H54 (cell line): ENCODE data around the gene MUC22.
"Not testable (repeated sequence)": the region's sequence is repeated elsewhere in the genome, so short reads cannot be mapped to it uniquely, and the experiment has no call there.

Experiments
- DNase-seq: peaks from one replicate; pipeline ENCODE4 v3.0.0; 2011; ENCODE audit warnings: low spot score, mixed read lengths; ENCODE audit not compliant: insufficient read length
- FAIRE-seq: peaks from 3 replicates; lab custom pipeline; 2011; peaks lifted over from hg19 to GRCh38; lab: Jason Lieb, UNC
- POLR2A ChIP-seq: IDR thresholded peaks from 2 replicates; pipeline ENCODE4 v1.6.1; 2011; ENCODE audit warnings: low read depth, mild to moderate bottlenecking, low read length

Gene MUC22

DNA sequence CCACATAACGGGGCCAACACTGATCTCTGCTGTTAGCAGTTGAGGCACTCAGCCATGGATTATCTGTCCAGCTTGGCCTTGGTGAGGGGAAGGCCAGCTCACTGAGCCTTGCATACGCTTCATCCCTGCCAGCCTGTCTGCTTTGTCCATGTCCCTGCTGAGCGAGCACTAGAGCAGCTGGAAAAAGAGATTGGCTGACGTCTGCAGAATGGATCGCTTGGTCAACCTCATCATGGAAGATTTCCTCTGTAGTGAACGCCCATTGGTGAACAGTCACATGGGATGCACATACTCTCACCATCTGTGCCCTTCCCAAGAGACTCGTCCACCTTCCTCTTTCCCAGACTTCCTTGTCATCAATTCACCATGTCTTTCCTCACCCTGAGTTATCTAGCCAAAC, 26.9 kb downstream of the MUC22 start:
- no peak for TF ChIP-seq POLR2A
- no peak for DNase-seq
- no peak for FAIRE-seq

DNA sequence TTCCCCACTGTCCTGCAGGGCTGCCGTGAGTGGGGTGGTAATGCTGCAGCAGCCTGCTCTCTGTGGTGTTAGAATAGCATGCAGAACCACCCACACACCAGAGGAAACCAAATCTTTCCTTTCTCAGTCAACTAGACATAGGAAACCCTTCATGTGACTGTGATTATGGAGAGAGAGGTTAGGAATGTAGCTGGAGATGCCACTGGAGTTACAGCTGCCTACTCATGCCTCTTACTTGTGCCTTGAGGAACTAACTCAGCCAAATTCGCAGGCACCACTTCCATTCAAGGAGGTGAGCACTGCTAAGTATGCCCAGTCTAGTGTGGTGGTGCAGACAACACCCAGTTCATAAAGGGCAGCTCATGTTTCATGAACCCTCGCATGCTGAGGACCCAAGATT, 27.4 kb downstream of the MUC22 start:
- FAIRE-seq (no peak), DNase-seq (no peak)
- TF ChIP-seq POLR2A = no peak

DNA sequence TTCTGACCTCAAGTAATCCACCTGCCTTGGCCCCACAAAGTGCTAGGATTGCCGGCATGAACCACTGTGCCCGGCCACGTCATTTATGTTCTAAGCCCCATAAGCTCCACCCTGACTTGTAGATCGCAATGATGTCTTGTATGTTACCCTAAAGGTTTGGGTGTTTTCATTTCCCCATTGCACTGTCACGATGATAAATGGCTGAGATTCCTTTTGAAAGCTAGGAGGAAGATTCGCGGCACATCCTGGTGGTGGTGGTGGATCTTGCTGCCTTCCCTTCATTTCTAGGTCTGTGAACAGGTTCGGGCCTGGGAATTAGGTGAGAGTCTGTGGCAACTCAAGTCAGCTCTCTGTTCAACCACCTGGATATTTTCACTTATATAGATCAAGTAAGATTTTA, 28.3 kb downstream of the MUC22 start:
- no peak for TF ChIP-seq POLR2A
- no peak for FAIRE-seq
- no peak for DNase-seq

DNA sequence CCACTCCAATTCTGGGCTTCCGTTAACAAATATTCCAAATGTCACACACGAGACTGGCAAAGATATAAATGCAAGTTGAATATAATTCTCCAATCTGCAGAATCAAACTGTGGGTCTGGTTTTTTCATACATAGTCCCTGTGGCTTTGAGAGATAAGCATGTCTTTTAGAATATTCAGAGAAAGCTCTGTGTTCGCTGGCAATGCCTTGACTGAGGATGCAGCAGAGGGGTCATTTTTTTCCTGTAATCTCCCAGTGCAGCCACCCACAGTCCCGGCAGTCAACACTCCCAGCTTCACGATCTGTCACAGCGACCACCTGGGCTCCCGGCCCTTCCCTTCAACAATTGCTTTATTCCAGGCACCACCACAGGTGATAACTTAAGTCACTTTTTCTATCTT, 30.5 kb downstream of the MUC22 start:
- no peak for TF ChIP-seq POLR2A
- FAIRE-seq (no peak), DNase-seq (no peak)

GRCh38 chr6:31041372-31041974, 31.2 kb downstream of the MUC22 start:
- DNase-seq = no peak
- no peak for TF ChIP-seq POLR2A
- no peak for FAIRE-seq

DNA sequence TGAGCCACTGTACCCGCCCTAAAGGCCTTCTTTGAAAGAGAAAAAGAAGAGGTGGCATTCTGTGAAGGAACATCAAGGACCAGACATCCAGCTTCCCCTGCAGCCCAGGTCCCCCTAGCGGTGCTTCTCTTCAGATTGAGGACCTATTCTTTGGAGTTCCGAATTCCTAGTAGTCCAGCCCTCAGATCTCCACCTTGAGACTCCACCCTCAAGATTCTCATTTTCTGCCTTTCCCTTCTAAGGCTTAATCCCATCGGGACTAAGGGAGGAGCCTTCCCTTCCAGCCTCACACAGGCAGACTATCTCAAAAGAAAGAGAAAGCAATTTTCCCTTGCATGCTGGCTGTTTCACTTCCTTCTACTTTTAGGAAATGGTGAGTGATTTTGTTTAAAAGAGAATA, 32.5 kb downstream of the MUC22 start:
- DNase-seq (no peak), FAIRE-seq (no peak)
- TF ChIP-seq POLR2A = no peak

DNA sequence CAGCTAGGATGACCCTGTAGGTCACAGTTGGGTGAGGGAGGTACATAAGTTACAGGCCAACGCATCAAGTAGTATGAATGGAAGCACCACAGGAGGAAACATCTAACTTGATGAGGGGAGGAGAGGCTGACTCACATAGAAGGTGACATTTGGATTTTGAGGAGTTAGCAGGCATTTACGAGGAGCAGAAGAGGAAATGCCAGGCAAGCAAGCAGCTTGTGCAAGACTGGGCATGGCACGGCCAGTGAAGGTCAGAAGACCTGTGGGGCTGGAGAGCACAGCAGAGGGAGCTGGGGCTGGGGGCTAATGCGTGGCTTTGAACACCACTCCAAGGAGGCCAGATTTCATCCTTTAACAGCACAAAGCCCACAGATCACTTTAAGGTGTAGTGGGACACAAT, 37.8 kb downstream of the MUC22 start:
- peak; percentile 23 for FAIRE-seq
- no peak for TF ChIP-seq POLR2A

DNA sequence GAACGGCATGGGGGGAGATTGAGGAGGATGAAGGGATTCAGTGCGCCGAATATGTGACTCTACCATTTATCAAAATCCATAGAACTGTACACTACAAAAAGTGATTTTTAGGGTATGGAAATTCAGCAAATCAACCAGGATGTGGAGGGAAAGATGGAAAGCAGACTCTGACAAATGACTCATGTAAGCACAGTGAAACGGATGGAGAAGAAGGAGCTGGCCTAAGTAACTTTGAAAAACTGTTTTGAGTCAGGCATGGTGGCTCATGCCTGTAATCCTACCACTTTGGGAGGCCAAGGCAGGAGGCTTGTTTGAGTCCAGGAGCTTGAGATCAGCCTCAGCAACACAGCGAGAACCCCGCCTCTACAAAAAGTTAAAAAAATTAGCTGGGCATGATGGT, 39.2 kb downstream of the MUC22 start:
- DNase-seq = no peak
- FAIRE-seq = peak; percentile 60
- TF ChIP-seq POLR2A = no peak

More for the DNA sequence above, 37.8 kb downstream of the MUC22 start:
- no peak for DNase-seq

DNA sequence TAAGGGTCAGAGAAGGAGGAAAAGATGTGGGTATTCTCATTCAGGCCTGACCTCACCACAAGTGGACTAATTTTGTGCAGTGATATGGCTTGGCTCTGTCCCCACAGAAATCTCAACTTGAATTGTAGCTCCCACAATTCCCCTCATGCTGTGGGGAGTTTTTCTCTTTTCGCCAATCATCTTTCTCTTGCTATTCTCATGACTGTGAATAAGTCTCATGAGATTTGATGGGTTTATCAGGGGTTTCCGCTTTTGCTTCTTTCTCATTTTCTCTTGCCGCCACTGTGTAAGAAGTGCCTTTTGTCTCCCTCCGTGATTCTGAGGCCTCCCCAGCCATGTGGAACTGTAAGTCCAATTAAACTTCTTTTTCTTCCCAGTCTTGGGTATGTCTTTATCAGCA, 42.9 kb downstream of the MUC22 start:
- not testable (repeated sequence) for DNase-seq, FAIRE-seq

- FAIRE-seq (no peak), DNase-seq (no peak)
- TF ChIP-seq POLR2A = no peak
Measured at GRCh38 chr6:31053873-31054272, 43.6 kb downstream of the MUC22 start.

DNA sequence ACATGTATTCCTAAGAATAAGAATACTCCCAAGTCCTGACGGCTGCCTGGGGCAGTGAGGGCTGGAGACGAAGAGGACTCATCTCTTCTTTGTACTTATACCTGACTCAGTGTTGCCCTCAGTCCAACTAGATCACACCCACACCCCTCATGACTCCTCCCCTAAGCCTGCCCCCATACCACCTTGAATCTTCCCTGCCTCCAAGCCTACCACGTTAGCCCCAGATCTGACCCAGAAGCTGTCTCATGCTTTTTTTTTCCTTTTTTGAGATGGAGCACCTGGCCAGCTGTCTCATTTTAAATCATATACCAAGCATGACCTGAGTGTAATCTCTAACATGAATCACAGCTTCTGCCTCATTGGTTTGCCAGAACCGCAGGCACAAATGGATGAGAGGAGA, 45.2 kb downstream of the MUC22 start:
- no peak for FAIRE-seq
- no peak for TF ChIP-seq POLR2A
- DNase-seq = no peak

- DNase-seq = no peak
- no peak for TF ChIP-seq POLR2A
- no peak for FAIRE-seq
Measured at GRCh38 chr6:31057426-31058003, 47.2 kb downstream of the MUC22 start.

- peak; percentile 92 for FAIRE-seq
Measured at GRCh38 chr6:31058128-31058894, 48.0 kb downstream of the MUC22 start.

GRCh38 chr6:31060145-31060544, 49.9 kb downstream of the MUC22 start:
- FAIRE-seq (no peak), DNase-seq (no peak)
- TF ChIP-seq POLR2A = no peak

More at GRCh38 chr6:31058128-31058894, 48.0 kb downstream of the MUC22 start:
- TF ChIP-seq POLR2A = no peak
- DNase-seq = peak; percentile 76

DNA sequence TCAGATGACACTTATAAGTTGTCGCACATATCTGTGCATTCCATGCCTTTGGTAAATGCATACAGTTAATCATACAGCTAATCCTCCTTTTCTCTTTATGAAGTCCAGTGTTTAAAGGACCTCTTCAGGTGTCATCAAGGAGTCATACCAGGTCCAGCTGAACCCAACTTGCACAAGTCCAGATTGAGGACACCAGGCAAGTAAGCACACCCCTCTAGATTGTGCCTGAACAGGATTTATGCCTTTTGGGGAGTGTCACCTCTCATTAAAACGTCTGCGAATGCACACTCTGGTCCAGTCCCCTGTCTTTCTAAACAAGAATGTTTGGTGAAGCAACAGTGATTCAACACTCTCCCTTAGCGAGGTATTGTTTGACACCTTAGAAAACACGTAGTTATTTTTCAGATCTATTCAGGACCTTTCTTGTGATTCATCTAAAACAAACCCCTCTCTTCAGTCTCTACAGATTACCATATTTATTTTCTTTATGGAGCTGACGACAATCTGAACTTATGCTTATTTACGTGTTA, 53.7 kb downstream of the MUC22 start:
- DNase-seq (no peak), FAIRE-seq (no peak)
- no peak for TF ChIP-seq POLR2A
